CD14-positive monocyte (primary cell): ENCODE data around the gene SRD5A1. TPM values are rescaled to one million over a fixed set of nuclear protein-coding genes. Genes with fewer than 3 reads are reported as not detected.
A peak's percentile ranks its signal among the peaks of the same experiment; 100 is the strongest.

Experiments
- DNase-seq, 3 donors: peaks; one replicate each; pipeline ENCODE4 v3.0.0-alpha.2; 2011 to 2022
- H2AFZ ChIP-seq: 2 replicates; pipeline ENCODE4 v1.6.0; 2012; ENCODE audit warnings: mild to moderate bottlenecking, low read depth, low read length, inconsistent platforms; ENCODE audit not compliant: insufficient read depth, poor library complexity, severe bottlenecking
- H3K27ac ChIP-seq, 2 donors: 1 replicate in 1 of 2; 2 replicates in 1 of 2; pipeline ENCODE4 v1.5.1; 2012 to 2013; ENCODE audit warnings: low read length in 2 of 2, control low read depth in 1 of 2, inconsistent platforms in 1 of 2, low read depth in 1 of 2, mild to moderate bottlenecking in 1 of 2
- H3K27me3 ChIP-seq, 2 donors: one replicate each; pipeline versions ENCODE4 v1.6.0 to v1.6.1; 2011 to 2013; ENCODE audit warnings: low read length in 2 of 2; ENCODE audit not compliant: control insufficient read depth in 2 of 2, insufficient read depth in 2 of 2
- H3K36me3 ChIP-seq, 2 donors: replicated peaks in 1 of 2; 1 replicate in 1 of 2; 2 replicates in 1 of 2; pipeline versions ENCODE4 v1.5.1 to v1.6.1; 2012 to 2013; ENCODE audit warnings: low read length in 2 of 2, control low read depth in 1 of 2, inconsistent platforms in 1 of 2, mild to moderate bottlenecking in 1 of 2; ENCODE audit not compliant: insufficient read depth in 2 of 2, control insufficient read depth in 1 of 2
- H3K4me1 ChIP-seq, 2 donors: 1 replicate in 1 of 2; 2 replicates in 1 of 2; pipeline versions ENCODE4 v1.5.1 to v1.6.1; 2012 to 2013; ENCODE audit warnings: low read length in 2 of 2, control low read depth in 1 of 2, inconsistent platforms in 1 of 2, mild to moderate bottlenecking in 1 of 2, moderate library complexity in 1 of 2; ENCODE audit not compliant: insufficient read depth in 2 of 2, control insufficient read depth in 1 of 2
- H3K4me2 ChIP-seq: replicated peaks from 2 replicates; pipeline ENCODE3; 2012; ENCODE audit warnings: low read length, moderate library complexity, mild to moderate bottlenecking; ENCODE audit not compliant: poor library complexity, severe bottlenecking; ENCODE audit errors: extremely low read depth
- H3K4me3 ChIP-seq, 3 experiments: fragments of 200-600 bp in 1 of 3; sonication (generic) in 1 of 3; replicated peaks in 1 of 3; 1 replicate in 2 of 3; 2 replicates in 1 of 3; pipeline ENCODE4 v1.5.1; 2011 to 2013; ENCODE audit warnings: low read length in 3 of 3, mild to moderate bottlenecking in 3 of 3, control low read depth in 2 of 3, low read depth in 2 of 3, inconsistent platforms in 1 of 3, moderate library complexity in 1 of 3
- H3K79me2 ChIP-seq: 2 replicates; pipeline ENCODE4 v1.6.0; 2012; ENCODE audit warnings: mild to moderate bottlenecking, control low read depth, inconsistent platforms, low read length, moderate library complexity; ENCODE audit not compliant: insufficient read depth
- H3K9ac ChIP-seq: 2 replicates; pipeline ENCODE4 v1.6.0; 2017; ENCODE audit warnings: low read length, mild to moderate bottlenecking; ENCODE audit not compliant: insufficient read depth, poor library complexity, severe bottlenecking
- H3K9me3 ChIP-seq, 2 donors: replicated peaks in 1 of 2; 1 replicate in 1 of 2; 2 replicates in 1 of 2; pipeline versions ENCODE4 v1.5.1 to v1.6.1; 2012 to 2013; ENCODE audit warnings: low read length in 2 of 2, control low read depth in 1 of 2; ENCODE audit not compliant: control insufficient read depth in 1 of 2, insufficient read depth in 1 of 2
- H4K20me1 ChIP-seq: 2 replicates; pipeline ENCODE4 v1.6.0; 2012; ENCODE audit warnings: mild to moderate bottlenecking, low read length, control low read depth, moderate library complexity; ENCODE audit not compliant: insufficient read depth
- H3K27ac Mint-ChIP-seq, 7 donors: one replicate each; pipeline ENCODE4 v1.8.0; 2020; ENCODE audit warnings: mild to moderate bottlenecking in 7 of 7, mixed read lengths in 7 of 7, moderate library complexity in 6 of 7, inconsistent platforms in 2 of 7
- H3K27me3 Mint-ChIP-seq, 3 donors: one replicate each; pipeline ENCODE4 v1.8.0; 2021 to 2022; ENCODE audit warnings: low read depth in 3 of 3, mild to moderate bottlenecking in 3 of 3, mixed read lengths in 3 of 3, moderate library complexity in 3 of 3, inconsistent platforms in 1 of 3
- H3K36me3 Mint-ChIP-seq, 2 donors: one replicate each; pipeline ENCODE4 v1.8.0; 2020; ENCODE audit warnings: mixed read lengths in 2 of 2, inconsistent platforms in 1 of 2, mild to moderate bottlenecking in 1 of 2
- H3K4me1 Mint-ChIP-seq: one replicate; pipeline ENCODE4 v1.8.0; 2020; ENCODE audit warnings: mild to moderate bottlenecking, mixed read lengths
- H3K4me3 Mint-ChIP-seq, 2 donors: one replicate each; pipeline ENCODE4 v1.8.0; 2020; ENCODE audit warnings: mild to moderate bottlenecking in 2 of 2, mixed read lengths in 2 of 2, moderate library complexity in 1 of 2
- H3K9me3 Mint-ChIP-seq, 7 donors: one replicate each; pipeline ENCODE4 v1.8.0; 2020 to 2022; ENCODE audit warnings: mixed read lengths in 7 of 7, mild to moderate bottlenecking in 6 of 7, moderate library complexity in 6 of 7, inconsistent platforms in 2 of 7
- CTCF ChIP-seq: fragments of 200-600 bp; IDR thresholded peaks from one replicate; pipeline ENCODE4 v1.8.0; 2022; ENCODE audit warnings: antibody characterized with exemption, mild to moderate bottlenecking
- whole genome bisulfite sequencing: methylation state at CpG from one replicate; pipeline ENCODE4 v1.1.5; 2013; ENCODE audit warnings: missing lambda C conversion rate; ENCODE audit not compliant: insufficient coverage; 5-methylcytosine and 5-hydroxymethylcytosine counted together
- intact Hi-C, 2 donors: fragments of 100-400 bp; cut with micrococcal nuclease; formaldehyde crosslinking; loops; one replicate each; pipeline versions ENCODE4 v1.15.0 to v1.15.1; 2023
- polyA plus RNA-seq, 3 donors: library from polyadenylated mRNA; depleted of rRNA in 1 of 3; unstranded in 2 of 3; stranded (reverse) in 1 of 3; fragments of 300-500 nt in 2 of 3; fragments of >200 nt in 1 of 3; fragmentation: Illumina TruSeq in 2 of 3; gene quantifications; 1 replicate in 2 of 3; 2 replicates in 1 of 3; pipeline ENCODE4 v1.2.3, GENCODE V29; 2012 to 2021

The SRD5A1 gene
- polyA plus RNA-seq, 3 donors = 21.2 to 34.7 (median 26.0) TPM

DNA sequence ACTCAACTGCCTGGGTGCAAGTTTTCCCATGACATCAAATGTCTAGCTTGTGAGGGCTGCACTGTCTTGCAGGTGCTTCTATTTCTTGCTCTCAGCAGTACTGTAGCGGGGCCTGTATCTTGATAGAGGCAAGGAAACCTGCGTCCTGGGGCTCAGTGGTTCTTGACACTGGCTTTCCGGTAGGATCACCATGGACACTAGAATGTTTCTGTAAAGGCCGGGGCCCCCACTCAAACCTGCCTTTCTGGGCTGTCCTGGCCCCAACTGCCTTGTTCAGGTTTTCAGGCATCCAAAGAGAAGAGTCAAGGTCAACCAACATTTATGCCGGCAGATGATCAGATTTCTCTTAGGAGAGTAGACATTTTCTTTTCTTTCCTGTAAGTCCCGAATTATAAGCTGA, 53.3 kb downstream of the SRD5A1 start:
- no peaks in the 10 kb centered on the region for H4K20me1 ChIP-seq
- intact Hi-C loops = no loop called here
- Mint-ChIP-seq H3K36me3 (no peaks in the 10 kb centered on the region), H3K27me3 (peaks cover 35 to 51% (median 44%) of the 10 kb centered on the region in 3 donors), H3K4me3 (peak overlapping the region in 1 of 2 donors; percentile 62), H3K4me1 (peaks cover 4% of the 10 kb centered on the region), H3K27ac (no peak overlapping the region), H3K9me3 (peaks cover 0 to 4% (median 2%) of the 10 kb centered on the region in 7 donors)
- H3K9me3 ChIP-seq = no peaks in the 10 kb centered on the region
- no peak overlapping the region for H3K4me2 ChIP-seq
- no peak for TF ChIP-seq CTCF
- H3K9ac ChIP-seq = no peak overlapping the region
- no peak overlapping the region for H3K27ac ChIP-seq
- no peak overlapping the region for H2AFZ ChIP-seq
- no peaks in the 10 kb centered on the region for H3K36me3 ChIP-seq
- H3K27me3 ChIP-seq = peaks cover 17 to 32% of the 10 kb centered on the region in 2 donors
- no peak for DNase-seq
- no peaks in the 10 kb centered on the region for H3K4me1 ChIP-seq
- no peaks in the 10 kb centered on the region for H3K79me2 ChIP-seq
- H3K4me3 ChIP-seq = no peak overlapping the region
- WGBS = 55% methylated on average over 4 of the region's 6 CpGs

GRCh38 chr5:6686915-6687409, 53.7 kb downstream of the SRD5A1 start:
- H3K9me3 Mint-ChIP-seq = peaks cover 0 to 4% (median 2%) of the 10 kb centered on the region in 7 donors
- Histone ChIP-seq H4K20me1 (no peaks in the 10 kb centered on the region), H3K9ac (no peak overlapping the region), H3K4me3 (no peak overlapping the region), H2AFZ (no peak overlapping the region), H3K9me3 (no peaks in the 10 kb centered on the region), H3K4me2 (no peak overlapping the region), H3K27me3 (peaks cover 17 to 33% of the 10 kb centered on the region in 2 donors), H3K27ac (no peak overlapping the region), H3K36me3 (no peaks in the 10 kb centered on the region), H3K4me1 (no peaks in the 10 kb centered on the region), H3K79me2 (no peaks in the 10 kb centered on the region)
- WGBS = 5% methylated on average over 14 of the region's 22 CpGs
- no peak for DNase-seq
- H3K27me3 Mint-ChIP-seq = peaks cover 40 to 53% (median 40%) of the 10 kb centered on the region in 3 donors
- TF ChIP-seq CTCF = no peak
- no peaks in the 10 kb centered on the region for H3K36me3 Mint-ChIP-seq
- H3K4me3 Mint-ChIP-seq = peak overlapping the region in 1 of 2 donors; percentile 54
- peaks cover 4% of the 10 kb centered on the region for H3K4me1 Mint-ChIP-seq
- intact Hi-C loops = no loop called here
- no peak overlapping the region for H3K27ac Mint-ChIP-seq
